PC-9 (cell line): Measurements from ENCODE around the gene NR1H3.

ENCODE experiments used
- EZH2 ChIP-seq: fragments of 200-600 bp; sonication (generic); IDR thresholded peaks from 2 replicates; pipeline ENCODE4 v1.8.0; 2017; ENCODE audit warnings: antibody characterized with exemption, low read depth
- TF ChIP-seq, protein P1 (sequence below): fragments of 200-600 bp; sonication (generic); conservative IDR thresholded peaks from 2 replicates; pipeline ENCODE4 v1.6.1; 2017; ENCODE audit warnings: mixed run types, antibody characterized with exemption, mild to moderate bottlenecking, moderate library complexity

DNA sequence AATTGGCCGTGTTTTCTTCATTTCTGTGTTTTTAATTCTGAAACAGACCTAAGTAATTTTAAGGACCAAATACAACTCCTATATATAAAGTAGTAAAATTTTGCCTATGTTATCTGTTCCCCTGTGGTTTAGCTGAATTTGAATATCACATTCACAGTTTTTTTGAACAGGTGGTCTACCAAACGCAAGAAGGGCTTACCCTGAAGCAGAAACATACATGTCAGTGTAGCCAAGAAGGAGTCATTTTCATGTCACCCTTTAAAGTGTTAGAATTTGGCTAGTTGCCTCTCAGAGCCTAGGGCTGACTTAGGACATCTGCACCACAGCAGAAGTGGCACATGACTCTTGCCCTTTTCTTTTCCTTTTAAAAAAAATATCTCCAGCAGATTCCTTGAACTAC lies 60.4 kb downstream of the NR1H3 start:
- TF ChIP-seq EZH2: no peak
- TF ChIP-seq, protein P1, sequence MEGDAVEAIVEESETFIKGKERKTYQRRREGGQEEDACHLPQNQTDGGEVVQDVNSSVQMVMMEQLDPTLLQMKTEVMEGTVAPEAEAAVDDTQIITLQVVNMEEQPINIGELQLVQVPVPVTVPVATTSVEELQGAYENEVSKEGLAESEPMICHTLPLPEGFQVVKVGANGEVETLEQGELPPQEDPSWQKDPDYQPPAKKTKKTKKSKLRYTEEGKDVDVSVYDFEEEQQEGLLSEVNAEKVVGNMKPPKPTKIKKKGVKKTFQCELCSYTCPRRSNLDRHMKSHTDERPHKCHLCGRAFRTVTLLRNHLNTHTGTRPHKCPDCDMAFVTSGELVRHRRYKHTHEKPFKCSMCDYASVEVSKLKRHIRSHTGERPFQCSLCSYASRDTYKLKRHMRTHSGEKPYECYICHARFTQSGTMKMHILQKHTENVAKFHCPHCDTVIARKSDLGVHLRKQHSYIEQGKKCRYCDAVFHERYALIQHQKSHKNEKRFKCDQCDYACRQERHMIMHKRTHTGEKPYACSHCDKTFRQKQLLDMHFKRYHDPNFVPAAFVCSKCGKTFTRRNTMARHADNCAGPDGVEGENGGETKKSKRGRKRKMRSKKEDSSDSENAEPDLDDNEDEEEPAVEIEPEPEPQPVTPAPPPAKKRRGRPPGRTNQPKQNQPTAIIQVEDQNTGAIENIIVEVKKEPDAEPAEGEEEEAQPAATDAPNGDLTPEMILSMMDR: no peak
